HG03354 (cell line): ENCODE data around the gene RNF31.
A peak's percentile ranks its signal among the peaks of the same experiment; 100 is the strongest.

Experiments
- ATAC-seq: cut with Tn5 transposase; IDR thresholded peaks from one replicate; pipeline ENCODE4 v1.9.1; 2021; ENCODE audit warnings: mild to moderate bottlenecking; ENCODE audit not compliant: unreplicated experiment, poor library complexity, severe bottlenecking

Gene RNF31

GRCh38 chr14:24115422-24116127 lies 31.7 kb upstream of the RNF31 start:
- no peak for ATAC-seq

GRCh38 chr14:24116128-24116814 lies 31.0 kb upstream of the RNF31 start:
- no peak for ATAC-seq

GRCh38 chr14:24117179-24117578 lies 30.1 kb upstream of the RNF31 start:
- ATAC-seq, result no peak

GRCh38 chr14:24119691-24120090 lies 27.6 kb upstream of the RNF31 start:
- no peak for ATAC-seq

GRCh38 chr14:24121210-24121609 lies 26.1 kb upstream of the RNF31 start:
- ATAC-seq, result no peak

- ATAC-seq, result no peak
These were observed 24.9 kb upstream of the RNF31 start for GRCh38 chr14:24122416-24122815.

- ATAC-seq, result no peak
These were observed 24.4 kb upstream of the RNF31 start for GRCh38 chr14:24122898-24123297.

GRCh38 chr14:24123424-24124417 lies 23.6 kb upstream of the RNF31 start:
- no peak for ATAC-seq

- no peak for ATAC-seq
These were observed 20.4 kb upstream of the RNF31 start for GRCh38 chr14:24126939-24127338.

- ATAC-seq, result no peak
These were observed 19.6 kb upstream of the RNF31 start for GRCh38 chr14:24127673-24128072.

- no peak for ATAC-seq
These were observed 17.8 kb upstream of the RNF31 start for GRCh38 chr14:24129410-24129998.

- no peak for ATAC-seq
These were observed 16.9 kb upstream of the RNF31 start, which contains the start of gene FITM1 for GRCh38 chr14:24130380-24130716. TSS of gene FITM1 (plus strand) at chr14:24130659. CDS start at chr14:24131564, 905 bp downstream.

- no peak for ATAC-seq
These were observed 16.4 kb upstream of the RNF31 start for GRCh38 chr14:24130717-24131548.

GRCh38 chr14:24131549-24131966 lies 15.7 kb upstream of the RNF31 start:
- no peak for ATAC-seq

GRCh38 chr14:24132061-24132685 lies 15.1 kb upstream of the RNF31 start:
- ATAC-seq, result no peak

- no peak for ATAC-seq
These were observed 14.3 kb upstream of the RNF31 start for GRCh38 chr14:24132976-24133375.

- ATAC-seq, result no peak
These were observed 13.6 kb upstream of the RNF31 start for GRCh38 chr14:24133735-24134134.

GRCh38 chr14:24135584-24135833 lies 11.8 kb upstream of the RNF31 start:
- ATAC-seq, result peak; percentile 19
